HG03103 (cell line): Measurements from ENCODE around the gene PEAK1.
"Not testable (repeated sequence)": the region's sequence is repeated elsewhere in the genome, so short reads cannot be mapped to it uniquely, and the experiment has no call there.

Experiments used
- ATAC-seq: cut with Tn5 transposase; IDR thresholded peaks from one replicate; pipeline ENCODE4 v1.9.1; 2021; ENCODE audit warnings: low read depth; ENCODE audit not compliant: unreplicated experiment

The PEAK1 gene

DNA sequence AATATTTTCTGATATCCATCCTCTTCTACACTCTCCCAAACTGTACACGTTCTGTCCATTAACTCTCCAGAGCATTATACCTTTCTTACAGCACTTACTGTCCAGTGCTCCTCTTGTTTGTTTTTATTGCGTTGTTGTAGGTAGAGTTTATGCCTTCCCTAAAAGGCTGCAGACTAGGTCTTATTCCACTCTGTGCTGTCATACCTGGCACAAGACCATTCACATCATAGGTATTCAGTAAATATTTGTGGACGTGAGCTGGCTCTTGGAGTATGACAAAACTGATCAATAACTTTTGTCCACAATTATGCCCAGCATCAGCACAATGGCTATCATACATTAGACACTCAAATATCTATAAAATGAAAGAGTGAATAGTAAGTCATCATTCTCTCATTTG, 5.2 kb upstream of the PEAK1 start:
- no peak for ATAC-seq

DNA sequence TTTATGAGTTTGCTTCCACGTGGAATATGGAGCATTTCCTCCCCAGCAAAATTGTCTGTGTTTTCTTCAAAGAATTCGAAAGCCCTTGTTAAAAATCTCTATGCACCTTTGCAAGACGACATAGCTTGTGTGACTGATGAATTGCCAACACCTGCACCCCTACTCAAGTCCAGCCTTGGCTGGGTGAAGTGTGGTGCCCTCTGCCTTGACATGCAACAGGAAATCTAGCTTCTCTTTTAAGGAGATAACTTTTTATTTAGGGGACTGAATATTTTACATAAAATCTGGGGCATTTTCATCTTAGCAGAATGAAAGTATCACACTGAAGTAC, 1.4 kb upstream of the PEAK1 start:
- ATAC-seq = no peak

DNA sequence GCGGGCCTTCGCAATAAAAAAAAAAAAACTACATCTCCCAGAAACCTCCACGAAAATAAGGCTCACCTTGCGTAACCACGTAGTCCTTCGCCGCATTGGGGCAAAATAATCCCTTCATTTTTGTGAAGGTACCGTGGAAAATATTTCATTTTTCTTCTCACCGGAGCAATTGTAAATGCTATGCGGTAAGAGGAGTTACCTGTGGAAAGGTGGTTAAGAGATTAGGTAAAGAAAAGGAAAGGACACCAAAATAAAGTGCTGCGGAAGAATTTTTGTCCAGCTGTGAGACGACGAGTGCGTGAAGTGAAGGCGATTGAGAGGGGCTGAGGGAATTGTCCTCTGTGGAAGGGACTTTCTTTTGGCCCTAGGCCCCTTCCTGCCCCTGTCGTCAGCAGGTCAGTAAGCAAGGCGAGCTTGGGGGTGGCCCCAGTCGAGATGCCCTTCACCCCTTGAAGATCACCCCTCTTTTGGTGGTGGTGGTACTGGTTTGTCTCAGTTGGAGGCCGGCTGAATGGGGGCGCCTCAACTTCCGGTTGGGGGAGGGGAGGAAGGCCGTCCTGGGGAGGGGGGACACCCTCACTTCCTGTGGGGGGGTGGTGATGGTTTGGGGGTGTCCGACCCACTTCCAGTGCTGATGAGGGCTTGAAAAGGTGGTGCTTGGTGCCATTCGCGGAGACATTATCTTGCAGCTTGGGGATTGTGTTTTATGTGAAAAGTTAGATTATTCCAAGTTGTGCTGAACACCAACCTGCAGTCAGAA, 886 bp upstream of the PEAK1 start, which contains the start of gene HMG20A:
HMG20A (plus strand) TSS at position 279 of the 760 bp plus-strand sequence. CDS start 37,520 bp downstream, outside the sequence.
- peak; percentile 23 for ATAC-seq

DNA sequence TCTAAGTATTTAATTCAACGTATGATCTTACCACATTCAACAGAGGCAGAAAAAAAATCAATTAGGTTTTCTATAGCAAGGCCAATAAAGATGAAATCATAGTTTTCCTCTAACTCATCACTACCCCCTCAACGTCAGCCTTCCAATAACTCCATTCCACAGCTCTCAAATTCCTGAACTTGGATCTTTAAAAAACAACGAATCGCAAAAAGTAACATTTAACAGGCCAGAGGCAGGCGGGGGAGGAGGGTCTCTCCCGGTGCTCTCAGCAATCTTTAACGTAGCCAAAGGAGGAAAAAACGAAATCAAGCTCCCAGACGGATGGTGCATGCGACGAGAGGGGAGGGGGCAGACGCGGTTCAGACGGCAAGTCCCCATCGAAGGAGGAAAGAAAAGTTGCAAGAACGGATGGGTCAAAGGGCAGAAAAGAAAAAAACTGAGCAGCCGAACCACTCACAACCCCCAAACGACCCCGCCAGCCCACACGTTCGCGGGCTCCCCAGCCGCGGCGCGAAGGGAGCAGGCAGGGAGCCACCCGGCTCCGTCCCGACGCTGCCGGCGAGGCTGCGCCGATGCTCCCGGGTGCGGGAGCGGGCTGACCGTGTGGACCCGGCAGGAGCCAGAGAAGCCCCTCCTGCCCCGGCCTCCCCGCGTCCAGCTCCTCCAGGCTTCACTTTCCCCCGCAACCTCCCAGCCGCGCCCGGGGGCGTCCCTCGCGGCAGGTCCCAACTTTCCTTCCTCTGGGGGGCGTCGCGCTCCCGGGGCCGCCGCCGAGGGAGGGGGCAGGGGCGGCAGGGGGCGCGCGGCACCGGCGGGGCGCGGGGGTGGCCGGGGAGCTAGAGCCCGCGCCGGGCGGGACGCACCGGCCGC, 703 bp downstream of the PEAK1 start:
- ATAC-seq = peak; percentile 23

DNA sequence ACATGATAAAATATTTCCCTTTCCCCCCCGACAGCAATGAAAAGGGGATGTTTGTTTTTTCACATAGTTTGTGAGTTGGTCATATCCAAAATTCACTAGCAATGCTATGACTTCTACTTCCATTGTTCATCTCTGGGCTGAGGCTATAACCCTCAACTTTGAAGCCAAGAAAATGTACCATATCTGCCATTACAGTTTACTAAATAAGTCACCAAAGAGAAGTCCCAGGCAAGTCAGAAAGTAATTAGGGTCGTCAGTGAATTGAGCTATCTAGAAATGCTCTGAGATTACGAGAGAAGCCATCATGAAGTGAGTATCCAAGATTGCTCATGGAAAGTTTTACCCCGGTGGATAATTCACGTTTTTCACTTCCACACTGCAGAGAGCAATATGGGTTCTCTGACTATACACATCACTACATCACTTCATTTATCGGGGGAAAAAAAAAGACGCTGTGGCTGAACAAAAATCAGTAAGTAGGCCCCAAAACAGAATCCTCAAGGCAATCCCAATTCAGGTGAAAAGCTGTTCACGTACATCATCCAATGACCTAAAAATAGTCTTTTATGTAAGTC, 1.4 kb downstream of the PEAK1 start:
- no peak for ATAC-seq

DNA sequence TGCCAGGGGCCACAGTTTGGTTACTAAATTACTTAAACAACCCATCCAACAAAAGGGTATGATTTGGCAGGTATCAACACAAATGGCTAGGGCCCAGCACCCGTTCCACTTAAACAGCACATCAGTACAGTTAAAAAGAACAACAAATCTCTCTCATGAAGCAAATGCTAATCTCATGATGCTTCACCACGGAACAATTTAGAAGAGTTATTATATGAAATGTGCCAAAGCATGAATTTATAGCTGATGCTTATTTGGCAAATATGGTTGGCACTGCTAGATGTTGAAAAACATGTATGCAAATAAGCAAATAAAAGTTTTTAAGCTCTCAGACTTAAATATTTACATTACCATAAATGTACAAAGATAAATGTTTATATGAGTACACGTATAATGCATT, 2.3 kb downstream of the PEAK1 start:
- no peak for ATAC-seq

DNA sequence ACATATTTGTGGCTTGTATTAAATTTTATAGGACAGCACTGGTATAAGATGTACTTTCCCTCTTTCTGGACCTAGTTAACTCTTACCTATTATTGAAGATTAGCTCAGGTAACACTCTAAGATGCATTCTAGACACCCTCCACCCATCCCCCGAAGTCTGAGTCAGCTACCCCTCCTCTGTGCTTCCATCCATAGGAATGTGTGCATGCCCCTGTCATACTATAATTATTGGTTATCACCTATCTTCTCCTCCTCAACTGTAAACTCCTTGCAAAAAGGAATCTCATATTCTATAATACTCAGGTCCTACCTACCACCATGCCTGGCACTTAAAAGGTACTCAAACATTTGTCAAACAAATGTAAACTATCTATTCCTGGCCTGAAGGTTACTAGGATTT, 3.0 kb downstream of the PEAK1 start:
- no peak for ATAC-seq

DNA sequence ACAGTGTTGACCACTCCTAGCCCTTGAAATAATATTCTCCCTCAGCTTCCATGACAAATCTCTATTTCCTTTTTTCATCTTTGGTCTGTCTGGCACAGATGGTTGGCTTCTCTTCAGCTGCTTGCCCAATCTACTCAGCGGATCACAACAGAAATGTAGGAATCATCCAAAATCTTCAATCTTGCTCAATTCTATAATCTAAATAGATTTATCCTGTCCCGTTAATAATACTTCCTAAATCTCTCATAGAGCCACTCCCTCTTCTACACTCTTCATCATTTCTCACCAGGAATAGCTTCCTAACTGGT, 3.8 kb downstream of the PEAK1 start:
- ATAC-seq = no peak

DNA sequence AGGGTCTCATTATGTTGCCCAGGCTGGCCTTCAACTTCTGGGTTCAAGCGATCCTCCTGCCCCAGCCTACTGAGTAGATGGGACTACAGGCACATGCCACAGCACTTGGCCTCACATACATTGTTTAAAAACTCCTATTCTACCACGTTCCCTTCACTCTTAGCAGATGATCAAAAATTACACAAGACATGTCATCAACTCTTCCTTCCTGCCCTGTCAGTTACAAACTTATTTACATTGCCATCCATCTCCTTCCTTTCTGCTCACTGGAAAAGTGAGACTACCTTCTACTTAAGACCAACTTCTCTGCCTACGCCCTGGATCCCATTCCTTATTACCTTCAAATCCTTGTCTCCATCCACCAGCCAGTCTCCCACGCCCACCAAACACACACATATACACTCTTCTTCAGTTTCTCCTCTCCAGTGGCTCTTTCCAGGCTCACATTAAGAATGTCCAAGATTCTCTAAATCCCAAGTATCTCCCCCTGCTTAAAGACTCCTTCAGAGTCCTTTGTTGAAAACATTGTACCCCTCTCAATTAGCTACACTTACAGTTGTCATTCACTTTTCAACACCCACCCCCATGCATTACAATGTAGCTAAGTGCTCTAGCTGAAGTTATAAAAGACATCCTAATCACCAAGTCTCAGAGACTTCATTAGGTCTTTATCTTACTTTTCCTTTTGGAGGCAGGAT, 4.3 kb downstream of the PEAK1 start:
- no peak for ATAC-seq

DNA sequence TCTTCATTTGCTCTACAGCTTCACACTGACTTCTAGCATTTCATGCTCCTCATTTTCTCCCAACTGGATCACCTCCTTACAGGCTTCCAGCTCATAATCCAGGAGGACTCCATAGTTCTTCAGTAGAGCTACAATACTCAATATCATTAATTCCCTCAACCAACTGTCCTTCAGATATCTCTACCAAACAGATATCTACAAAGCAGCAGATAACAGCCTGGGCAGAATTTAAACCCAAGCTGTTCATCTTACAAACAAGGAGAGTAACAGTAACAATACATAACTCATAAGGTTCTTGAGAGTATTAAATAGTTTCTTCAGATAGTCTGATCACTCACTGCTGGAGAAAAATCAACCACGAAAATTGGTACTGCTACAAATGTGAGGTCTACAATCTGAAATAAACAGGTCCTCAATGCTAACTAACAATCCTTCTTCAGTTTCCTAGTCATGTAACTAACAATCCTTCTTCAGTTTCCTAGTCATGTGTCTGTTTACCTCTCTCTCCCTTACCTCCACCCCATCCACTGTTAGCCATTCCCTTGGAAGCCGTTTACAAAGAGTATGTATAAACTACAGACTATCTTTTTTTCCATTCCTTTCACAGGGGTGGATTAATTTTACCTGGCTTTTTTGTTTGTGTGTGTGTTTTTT, 5.0 kb downstream of the PEAK1 start:
- ATAC-seq = no peak

DNA sequence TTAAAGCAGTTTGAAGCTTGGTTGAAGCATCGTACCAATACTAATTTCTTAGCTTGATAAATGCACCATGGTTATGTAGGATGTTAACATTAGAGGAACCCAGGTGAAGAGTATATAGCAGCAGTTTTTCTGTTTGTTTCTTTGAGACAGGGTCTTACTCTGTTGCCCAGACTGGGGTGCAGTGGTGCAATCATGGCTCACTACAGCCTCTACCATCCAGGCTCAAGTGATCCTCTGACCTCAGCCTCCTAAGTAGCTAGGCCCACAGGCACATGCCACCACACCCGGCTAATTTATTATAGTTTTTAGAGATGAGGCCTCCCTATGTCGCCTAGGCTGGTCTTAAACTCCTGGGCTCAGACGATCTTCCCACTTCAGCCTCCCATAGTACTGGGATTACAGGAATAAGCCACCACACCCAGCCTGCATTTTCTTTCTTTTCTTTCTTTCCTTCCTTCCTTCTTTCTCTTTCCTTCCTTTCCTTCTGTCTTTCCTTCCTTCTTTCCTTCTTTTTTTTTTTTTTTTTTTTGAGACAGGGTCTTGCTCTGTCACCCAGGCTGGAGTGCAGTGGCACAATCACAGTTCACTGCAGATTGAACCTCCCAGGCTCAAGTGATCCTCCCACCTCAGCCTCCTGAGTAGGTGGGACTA, 6.1 kb downstream of the PEAK1 start:
- no peak for ATAC-seq

DNA sequence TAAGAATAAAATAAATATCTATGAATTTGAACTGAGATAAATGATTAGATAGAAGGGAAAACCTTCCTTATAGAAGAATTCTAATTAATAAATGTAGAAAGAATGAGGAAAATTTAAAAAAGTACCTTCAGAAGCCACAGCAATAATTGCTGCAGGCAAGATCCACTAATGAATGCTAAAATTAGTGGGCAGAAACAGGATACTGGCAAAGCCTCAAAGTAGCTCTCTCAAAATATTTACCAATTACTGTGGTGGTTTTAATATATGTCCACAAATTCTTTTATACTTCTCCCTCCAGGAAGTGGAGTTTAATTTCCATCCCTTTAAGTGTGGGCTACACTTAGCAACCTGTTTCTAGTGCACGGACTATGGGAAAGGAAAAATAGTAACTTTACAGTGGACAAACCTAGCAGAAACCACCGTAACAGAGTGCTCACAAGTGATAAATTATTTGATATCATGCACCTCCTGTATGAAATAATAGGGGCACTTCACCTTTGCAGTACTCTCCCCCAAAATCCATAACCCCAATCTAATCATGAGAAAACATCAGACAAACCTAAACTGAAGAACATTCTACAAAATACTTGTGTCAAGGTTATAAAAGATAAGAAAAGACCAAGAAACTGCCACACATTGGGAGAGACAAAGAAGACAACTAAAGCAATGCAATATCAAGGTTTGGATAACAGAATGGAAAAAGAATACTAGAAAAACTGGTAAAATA, 6.8 kb downstream of the PEAK1 start:
- no peak for ATAC-seq

DNA sequence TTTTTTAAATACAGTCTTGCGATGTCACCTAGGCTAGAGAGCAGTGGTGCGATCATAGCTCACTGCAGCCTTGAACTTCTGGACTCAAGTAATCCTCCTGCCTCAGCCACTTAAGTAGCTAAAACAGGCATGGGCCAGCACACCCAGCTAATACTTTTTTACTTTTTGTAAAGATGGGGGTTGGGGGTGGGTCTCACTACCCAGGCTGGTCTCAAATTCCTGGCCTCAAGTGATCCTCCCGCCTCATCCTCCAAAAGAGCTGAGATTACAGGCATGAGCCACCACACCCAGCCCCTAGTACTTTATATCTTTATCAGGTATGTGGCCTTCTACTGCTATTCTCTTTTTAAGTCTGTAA, 8.3 kb downstream of the PEAK1 start:
- ATAC-seq = no peak

DNA sequence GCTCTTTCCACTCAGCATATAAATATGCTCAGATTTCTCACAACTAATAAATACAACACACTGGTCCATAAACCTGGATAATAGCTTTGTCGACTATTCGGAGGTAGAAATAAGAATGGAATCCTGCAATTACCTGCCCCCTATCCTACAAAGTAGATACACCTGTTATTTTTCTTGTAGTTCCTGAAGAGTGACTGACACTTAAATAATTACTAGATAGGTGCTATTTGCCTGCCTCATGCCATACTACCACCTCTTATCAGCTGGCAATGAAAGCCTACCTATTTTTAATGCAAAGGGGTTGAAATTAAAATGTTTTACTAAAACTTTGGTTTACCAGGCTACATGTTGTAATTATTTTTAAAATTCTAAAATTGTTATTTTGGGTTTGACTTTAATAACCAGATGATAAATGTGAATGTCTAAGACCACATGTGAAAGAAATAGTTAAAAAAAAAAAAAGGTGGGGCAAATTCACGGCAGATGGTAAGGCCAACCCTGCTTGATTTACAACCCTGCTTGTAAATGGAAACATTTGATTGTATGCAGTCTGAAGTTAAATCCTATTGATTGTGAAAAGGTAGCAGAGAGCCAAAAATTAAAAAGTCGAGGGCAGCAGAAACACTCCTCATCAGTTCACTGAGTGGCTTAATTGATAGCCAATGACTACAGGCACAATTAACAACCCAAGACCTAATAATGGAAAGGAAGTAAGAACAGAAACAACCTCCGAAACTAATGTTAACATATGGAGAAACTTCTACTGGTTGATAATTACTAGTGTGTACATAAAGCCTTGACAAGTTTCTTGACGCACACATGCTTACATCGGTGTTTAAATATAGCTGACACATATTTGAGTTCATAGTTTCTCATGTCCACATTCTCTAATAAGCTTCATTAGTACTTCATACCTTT, 8.9 kb downstream of the PEAK1 start:
- no peak for ATAC-seq

DNA sequence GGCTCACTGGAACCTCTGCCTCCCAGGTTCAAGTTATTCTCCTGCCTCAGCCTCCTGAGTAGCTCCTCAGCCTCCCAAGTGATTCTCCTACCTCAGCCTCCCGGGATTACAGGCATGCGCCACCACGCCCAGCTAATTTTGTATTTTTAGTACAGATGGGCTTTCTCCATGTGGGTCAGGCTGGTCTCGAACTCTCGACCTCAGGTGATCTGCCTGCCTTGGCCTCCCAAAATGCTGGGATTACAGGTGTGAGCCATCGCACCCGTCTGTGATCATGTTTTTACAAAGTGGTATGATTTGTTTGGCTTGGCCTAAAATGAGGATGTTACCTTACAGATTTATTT, 9.8 kb downstream of the PEAK1 start:
- not testable (repeated sequence) for ATAC-seq

DNA sequence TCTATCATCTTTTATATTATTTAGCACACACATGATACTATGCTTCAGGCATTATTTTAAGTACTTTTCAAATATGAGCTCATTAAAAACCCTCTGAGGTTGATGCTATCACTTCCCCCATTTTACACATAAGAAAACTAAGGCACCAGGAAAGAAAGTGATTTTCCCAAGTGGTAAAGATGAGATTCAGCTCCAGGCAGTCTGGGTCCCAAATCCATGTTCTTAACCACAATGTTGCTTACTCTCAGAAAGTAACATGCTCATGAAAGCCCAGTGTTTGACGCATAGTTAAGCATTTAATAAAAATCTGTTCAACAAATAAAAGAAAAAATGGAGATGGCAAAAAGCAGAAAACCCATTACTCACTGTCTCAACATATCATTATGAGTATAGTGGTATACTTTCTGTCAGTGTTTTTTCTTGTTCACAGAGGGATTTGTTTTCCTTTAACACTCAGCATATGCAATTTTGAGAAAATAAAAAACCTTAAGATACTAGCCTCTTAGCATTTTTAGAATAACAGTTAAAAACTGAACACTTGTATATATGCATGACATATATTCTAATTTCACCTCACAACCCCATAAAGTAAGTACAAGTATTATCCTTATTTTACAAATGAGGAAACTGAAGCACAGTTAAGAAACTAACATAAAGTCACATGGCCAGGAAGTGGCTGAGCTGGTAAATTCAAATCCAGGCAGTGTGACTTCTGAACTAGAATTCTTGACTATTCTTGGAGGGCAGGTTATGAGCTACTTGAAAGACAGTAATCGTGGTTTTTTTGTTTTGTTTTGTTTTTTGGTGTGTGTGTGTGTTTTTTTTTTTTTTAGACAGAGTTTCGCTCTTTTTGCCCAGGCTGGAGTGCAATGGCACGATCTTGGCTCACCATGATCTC, 10.4 kb downstream of the PEAK1 start:
- ATAC-seq = no peak

DNA sequence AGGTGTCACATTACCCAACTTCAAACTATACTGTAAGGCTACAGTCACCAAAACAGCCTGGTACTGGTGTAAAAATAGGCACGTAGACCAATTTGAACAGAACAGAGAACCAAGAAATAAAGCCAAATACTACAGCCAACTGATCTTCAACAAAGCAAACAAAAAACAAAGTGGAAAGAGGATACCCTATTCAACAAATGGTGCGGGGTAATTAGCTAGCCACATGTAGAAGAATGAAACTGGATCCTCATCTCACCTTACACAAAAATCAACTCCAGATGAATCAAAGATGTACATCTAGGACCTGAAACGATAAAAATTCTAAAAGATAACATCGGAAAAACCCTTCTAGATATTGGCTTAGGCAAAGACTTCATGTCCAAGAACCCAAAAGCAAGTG, 13.1 kb downstream of the PEAK1 start:
- no peak for ATAC-seq
